Stomach (tissue), 9 donors: Measurements from ENCODE around the gene EIF5AL1. TPM values are rescaled to one million over a fixed set of nuclear protein-coding genes. Genes with fewer than 3 reads are reported as not detected.

Experiments used
- DNase-seq, 2 donors: peaks; one replicate each; pipeline versions ENCODE4 v3.0.0 to v3.0.0-alpha.2; 2013 to 2019
- H3K27ac ChIP-seq, 5 donors: fragments of 200-600 bp in 4 of 5; sonication (generic) in 4 of 5; one replicate each; pipeline ENCODE4 v1.5.1; 2013 to 2019; ENCODE audit warnings: mild to moderate bottlenecking in 1 of 5, moderate library complexity in 1 of 5
- H3K27me3 ChIP-seq, 3 donors: fragments of 200-600 bp; sonication (generic); one replicate each; pipeline ENCODE4 v1.5.1; 2017 to 2019; ENCODE audit warnings: mixed run types in 1 of 3
- H3K36me3 ChIP-seq, 4 donors: fragments of 200-600 bp; sonication (generic); 1 replicate in 3 of 4; 2 replicates in 1 of 4; pipeline ENCODE4 v1.5.1; 2016 to 2019
- H3K4me1 ChIP-seq, 4 donors: fragments of 200-600 bp; sonication (generic); one replicate each; pipeline ENCODE4 v1.5.1; 2016 to 2019
- H3K4me3 ChIP-seq, 4 donors: fragments of 200-600 bp; sonication (generic) in 3 of 4; one replicate each; pipeline ENCODE4 v1.5.1; 2016 to 2019; ENCODE audit warnings: mild to moderate bottlenecking in 1 of 4
- H3K9me3 ChIP-seq, 4 donors: fragments of 200-600 bp; sonication (generic); one replicate each; pipeline ENCODE4 v1.5.1; 2016 to 2019
- CTCF ChIP-seq, 7 experiments: fragments of 450-650 bp in 4 of 7; fragments of 200-600 bp in 3 of 7; sonication (generic) in 3 of 7; IDR thresholded peaks; one replicate each; pipeline ENCODE4 v1.5.1; 2016 to 2019; ENCODE audit warnings: antibody characterized with exemption in 7 of 7, control low read depth in 2 of 7, mild to moderate bottlenecking in 1 of 7
- EP300 ChIP-seq: sonication (generic); formaldehyde crosslinking; IDR thresholded peaks from one replicate; pipeline ENCODE4 v1.6.1; 2017; ENCODE audit warnings: antibody characterized with exemption
- POLR2A ChIP-seq, 4 donors: fragments of 450-650 bp; IDR thresholded peaks; one replicate each; pipeline ENCODE4 v1.6.1; 2016; ENCODE audit warnings: antibody characterized with exemption in 4 of 4, control low read depth in 2 of 4, mild to moderate bottlenecking in 1 of 4, moderate library complexity in 1 of 4
- POLR2AphosphoS5 ChIP-seq, 3 donors: sonication (generic); formaldehyde crosslinking; IDR thresholded peaks; one replicate each; pipeline ENCODE4 v1.6.1; 2016; ENCODE audit warnings: antibody characterized with exemption in 3 of 3
- WGBS, 5 donors: extraction: QIAGEN DNeasy Blood & Tissue Kit in 3 of 5; methylation state at CpG; one replicate each; pipeline versions ENCODE4 v1.1.5 to v1.1.7; 2013 to 2018; 5-methylcytosine and 5-hydroxymethylcytosine counted together
- intact Hi-C: fragments of 100-400 bp; cut with DNase I; formaldehyde crosslinking; loops from one replicate; pipeline ENCODE4 v1.15.1; 2023; ENCODE audit warnings: low total_unique reads
- polyA plus RNA-seq, 3 donors: library from polyadenylated mRNA; stranded (reverse); fragments of 200-250 nt; gene quantifications; one replicate each; pipeline ENCODE4 v1.2.3, GENCODE V29; 2013
- total RNA-seq, 5 donors: library from RNA; depleted of rRNA; stranded (reverse); fragments of >200 nt; gene quantifications; one replicate each; pipeline versions ENCODE4 v1.1.0 to v1.2.3, GENCODE V29; 2014 to 2016
- donor health status: healthy with polysubstance abuse.
- donor health status: Bipolar disorder and iron deficiency.
- donor health status: healthy.

Gene EIF5AL1
- total and polyA plus RNA-seq, 8 donors = 0.18 to 0.75 (median 0.46) TPM; not detected in 3

- no peak for DNase-seq
- H3K27me3 ChIP-seq = peaks cover 0 to 4% (median 0%) of the 10 kb centered on the region in 3 donors
- intact Hi-C loops = no loop called here
- no peaks in the 10 kb centered on the region for H3K9me3 ChIP-seq
- no peak overlapping the region for H3K27ac ChIP-seq
- no peaks in the 10 kb centered on the region for H3K36me3 ChIP-seq
- no peak for TF ChIP-seq EP300
- TF ChIP-seq POLR2A (IDR thresholded peaks at IDR 0.05) = no peak
- TF ChIP-seq CTCF (IDR thresholded peaks at IDR 0.05) = no peak
- TF ChIP-seq POLR2AphosphoS5 (IDR thresholded peaks at IDR 0.05) = no peak
- no peak overlapping the region for H3K4me3 ChIP-seq
- H3K4me1 ChIP-seq = peaks cover 0 to 33% (median 20%) of the 10 kb centered on the region in 4 donors
- 90 to 96% (median 95%) methylated on average over 6 of the region's 6 CpGs for WGBS, 5 donors
Measured at GRCh38 chr10:79492256-79492655, 20.1 kb upstream of the EIF5AL1 start.

- no peaks in the 10 kb centered on the region for H3K36me3 ChIP-seq
- no peaks in the 10 kb centered on the region for H3K9me3 ChIP-seq
- peaks cover 0 to 28% (median 15%) of the 10 kb centered on the region in 4 donors for H3K4me1 ChIP-seq
- no peak for TF ChIP-seq CTCF (IDR thresholded peaks at IDR 0.05)
- TF ChIP-seq EP300 = no peak
- TF ChIP-seq POLR2AphosphoS5 (IDR thresholded peaks at IDR 0.05) = no peak
- TF ChIP-seq POLR2A (IDR thresholded peaks at IDR 0.05) = no peak
- WGBS, 5 donors = 66 to 86% (median 78%) methylated on average over 2 to 3 of the region's 3 CpGs
- H3K27ac ChIP-seq = no peak overlapping the region
- no peak for DNase-seq
- H3K4me3 ChIP-seq = no peak overlapping the region
- peaks cover 0 to 4% (median 0%) of the 10 kb centered on the region in 3 donors for H3K27me3 ChIP-seq
- intact Hi-C loops = no loop called here
Measured at GRCh38 chr10:79492839-79493238, 19.5 kb upstream of the EIF5AL1 start.

- Histone ChIP-seq H3K4me3 (no peak overlapping the region), H3K4me1 (peaks cover 0 to 18% (median 7%) of the 10 kb centered on the region in 4 donors), H3K27ac (no peak overlapping the region), H3K9me3 (no peaks in the 10 kb centered on the region), H3K36me3 (no peaks in the 10 kb centered on the region), H3K27me3 (peaks cover 0 to 4% (median 0%) of the 10 kb centered on the region in 3 donors)
- intact Hi-C loops = no loop called here
- TF ChIP-seq CTCF (IDR thresholded peaks at IDR 0.05) (no peak), POLR2A (IDR thresholded peaks at IDR 0.05) (no peak), EP300 (no peak), POLR2AphosphoS5 (IDR thresholded peaks at IDR 0.05) (no peak)
- DNase-seq = no peak
- WGBS, 5 donors = 52 to 77% (median 67%) methylated on average over 1 of the region's 1 CpG
Measured at GRCh38 chr10:79493806-79494205, 18.5 kb upstream of the EIF5AL1 start.

- 75 to 83% (median 78%) methylated on average over 17 of the region's 17 CpGs for WGBS, 5 donors
- Histone ChIP-seq H3K9me3 (no peaks in the 10 kb centered on the region), H3K36me3 (no peaks in the 10 kb centered on the region), H3K27me3 (peaks cover 0 to 4% (median 0%) of the 10 kb centered on the region in 3 donors), H3K4me3 (no peak overlapping the region), H3K4me1 (peaks cover 0 to 15% (median 4%) of the 10 kb centered on the region in 4 donors), H3K27ac (no peak overlapping the region)
- intact Hi-C loops = no loop called here
- TF ChIP-seq EP300 (no peak), CTCF (IDR thresholded peaks at IDR 0.05) (no peak), POLR2AphosphoS5 (IDR thresholded peaks at IDR 0.05) (no peak), POLR2A (IDR thresholded peaks at IDR 0.05) (no peak)
- no peak for DNase-seq
Measured at GRCh38 chr10:79494871-79495705, 17.2 kb upstream of the EIF5AL1 start.
